Uterus (tissue), 4 donors: ENCODE results near the gene TRIM37. TPM values are rescaled to one million over a fixed set of nuclear protein-coding genes. Genes with fewer than 3 reads are reported as not detected.
A peak's percentile ranks its signal among the peaks of the same experiment; 100 is the strongest.

Experiments used
- DNase-seq, 2 donors: peaks; one replicate each; pipeline ENCODE4 v3.0.0-alpha.2; 2019 to 2020
- H3K27ac ChIP-seq, 2 donors: fragments of 200-600 bp; sonication (generic); 1 replicate in 1 of 2; 2 replicates in 1 of 2; pipeline ENCODE4 v1.5.1; 2016 to 2018
- H3K27me3 ChIP-seq, 2 donors: fragments of 200-600 bp; sonication (generic); one replicate each; pipeline ENCODE4 v1.5.1; 2018 to 2019; ENCODE audit warnings: control low read depth in 1 of 2
- H3K36me3 ChIP-seq, 2 donors: fragments of 200-600 bp; sonication (generic); one replicate each; pipeline ENCODE4 v1.5.1; 2019; ENCODE audit warnings: control low read depth in 1 of 2
- H3K4me1 ChIP-seq, 2 donors: fragments of 200-600 bp; sonication (generic); one replicate each; pipeline ENCODE4 v1.5.1; 2018 to 2019; ENCODE audit warnings: control low read depth in 1 of 2
- H3K4me3 ChIP-seq, 2 donors: fragments of 200-600 bp; sonication (generic); 1 replicate in 1 of 2; 2 replicates in 1 of 2; pipeline ENCODE4 v1.5.1; 2018 to 2019; ENCODE audit warnings: mild to moderate bottlenecking in 1 of 2
- H3K9me3 ChIP-seq, 2 donors: fragments of 200-600 bp; sonication (generic); one replicate each; pipeline ENCODE4 v1.5.1; 2019; ENCODE audit warnings: control low read depth in 1 of 2
- POLR2A ChIP-seq, 2 donors: fragments of 450-650 bp; IDR thresholded peaks; one replicate each; pipeline ENCODE4 v1.6.1; 2016; ENCODE audit warnings: antibody characterized with exemption in 2 of 2, mild to moderate bottlenecking in 1 of 2, moderate library complexity in 1 of 2
- intact Hi-C: fragments of 100-400 bp; cut with DNase I; formaldehyde crosslinking; loops from one replicate; pipeline ENCODE4 v1.15.1; 2023; ENCODE audit warnings: low total_unique reads
- total RNA-seq, 4 donors: library from RNA; depleted of rRNA in 3 of 4; stranded (reverse); fragments of >200 nt in 3 of 4; gene quantifications; one replicate each; pipeline versions ENCODE4 v1.1.0 to v1.2.4, GENCODE V29; 2014 to 2023
- TF ChIP-seq, protein P1 (sequence below), 4 experiments: fragments of 200-600 bp in 2 of 4; fragments of 450-650 bp in 2 of 4; sonication (generic) in 2 of 4; IDR thresholded peaks; one replicate each; pipeline ENCODE4 v1.5.1; 2016 to 2019; ENCODE audit warnings: antibody characterized with exemption in 4 of 4, mild to moderate bottlenecking in 2 of 4, moderate library complexity in 1 of 4
- donor health status: DM: yes; HTN: yes; CAD: no.

The TRIM37 gene, protein sequence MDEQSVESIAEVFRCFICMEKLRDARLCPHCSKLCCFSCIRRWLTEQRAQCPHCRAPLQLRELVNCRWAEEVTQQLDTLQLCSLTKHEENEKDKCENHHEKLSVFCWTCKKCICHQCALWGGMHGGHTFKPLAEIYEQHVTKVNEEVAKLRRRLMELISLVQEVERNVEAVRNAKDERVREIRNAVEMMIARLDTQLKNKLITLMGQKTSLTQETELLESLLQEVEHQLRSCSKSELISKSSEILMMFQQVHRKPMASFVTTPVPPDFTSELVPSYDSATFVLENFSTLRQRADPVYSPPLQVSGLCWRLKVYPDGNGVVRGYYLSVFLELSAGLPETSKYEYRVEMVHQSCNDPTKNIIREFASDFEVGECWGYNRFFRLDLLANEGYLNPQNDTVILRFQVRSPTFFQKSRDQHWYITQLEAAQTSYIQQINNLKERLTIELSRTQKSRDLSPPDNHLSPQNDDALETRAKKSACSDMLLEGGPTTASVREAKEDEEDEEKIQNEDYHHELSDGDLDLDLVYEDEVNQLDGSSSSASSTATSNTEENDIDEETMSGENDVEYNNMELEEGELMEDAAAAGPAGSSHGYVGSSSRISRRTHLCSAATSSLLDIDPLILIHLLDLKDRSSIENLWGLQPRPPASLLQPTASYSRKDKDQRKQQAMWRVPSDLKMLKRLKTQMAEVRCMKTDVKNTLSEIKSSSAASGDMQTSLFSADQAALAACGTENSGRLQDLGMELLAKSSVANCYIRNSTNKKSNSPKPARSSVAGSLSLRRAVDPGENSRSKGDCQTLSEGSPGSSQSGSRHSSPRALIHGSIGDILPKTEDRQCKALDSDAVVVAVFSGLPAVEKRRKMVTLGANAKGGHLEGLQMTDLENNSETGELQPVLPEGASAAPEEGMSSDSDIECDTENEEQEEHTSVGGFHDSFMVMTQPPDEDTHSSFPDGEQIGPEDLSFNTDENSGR
- 10 to 100 TPM in 3 of 4 donors, 1 to 10 TPM in 1; 5.0 to 38.9 (median 21.4) TPM for total RNA-seq

- Histone ChIP-seq H3K9me3 (no peaks in the 10 kb centered on the region), H3K27ac (peak within 1 kb of the TSS; percentile 82), H3K4me1 (no peaks in the 10 kb centered on the region), H3K36me3 (no peaks in the 10 kb centered on the region), H3K4me3 (peak within 1 kb of the TSS; percentile 79 to 83), H3K27me3 (no peaks in the 10 kb centered on the region)
- TF ChIP-seq, protein P1, sequence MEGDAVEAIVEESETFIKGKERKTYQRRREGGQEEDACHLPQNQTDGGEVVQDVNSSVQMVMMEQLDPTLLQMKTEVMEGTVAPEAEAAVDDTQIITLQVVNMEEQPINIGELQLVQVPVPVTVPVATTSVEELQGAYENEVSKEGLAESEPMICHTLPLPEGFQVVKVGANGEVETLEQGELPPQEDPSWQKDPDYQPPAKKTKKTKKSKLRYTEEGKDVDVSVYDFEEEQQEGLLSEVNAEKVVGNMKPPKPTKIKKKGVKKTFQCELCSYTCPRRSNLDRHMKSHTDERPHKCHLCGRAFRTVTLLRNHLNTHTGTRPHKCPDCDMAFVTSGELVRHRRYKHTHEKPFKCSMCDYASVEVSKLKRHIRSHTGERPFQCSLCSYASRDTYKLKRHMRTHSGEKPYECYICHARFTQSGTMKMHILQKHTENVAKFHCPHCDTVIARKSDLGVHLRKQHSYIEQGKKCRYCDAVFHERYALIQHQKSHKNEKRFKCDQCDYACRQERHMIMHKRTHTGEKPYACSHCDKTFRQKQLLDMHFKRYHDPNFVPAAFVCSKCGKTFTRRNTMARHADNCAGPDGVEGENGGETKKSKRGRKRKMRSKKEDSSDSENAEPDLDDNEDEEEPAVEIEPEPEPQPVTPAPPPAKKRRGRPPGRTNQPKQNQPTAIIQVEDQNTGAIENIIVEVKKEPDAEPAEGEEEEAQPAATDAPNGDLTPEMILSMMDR (IDR thresholded peaks at IDR 0.05): peak in 3 of 4 experiments; percentile 10 to 32 (median 28)
- peak; percentile 82 to 84 for TF ChIP-seq POLR2A (IDR thresholded peaks at IDR 0.05)
- intact Hi-C loops: no loop called here
- DNase-seq: peak; percentile 97 to 98
Measured at GRCh38 chr17:59106463-59107305, at the start of gene TRIM37. Gene TRIM37, minus strand, starts transcription at chr17:59106880. Its CDS starts 419 bp downstream, at chr17:59106461.

- peak within 1 kb of the TSS; percentile 84 to 86 for H3K27ac ChIP-seq
- no peaks in the 10 kb centered on the region for H3K36me3 ChIP-seq
- H3K4me3 ChIP-seq: peak within 1 kb of the TSS; percentile 56 to 65
- intact Hi-C loops: no loop called here
- peak in 1 of 2 donors; percentile 92 for DNase-seq
- H3K4me1 ChIP-seq: no peaks in the 10 kb centered on the region
- H3K27me3 ChIP-seq: no peaks in the 10 kb centered on the region
- TF ChIP-seq, protein P1 (IDR thresholded peaks at IDR 0.05): no peak
- no peak for TF ChIP-seq POLR2A (IDR thresholded peaks at IDR 0.05)
- no peaks in the 10 kb centered on the region for H3K9me3 ChIP-seq
Measured at GRCh38 chr17:59155439-59156177, 48.9 kb upstream of the TRIM37 start, which contains the start of gene PRR11. Gene PRR11, plus strand, starts transcription at chr17:59155746. Its CDS starts 14,007 bp downstream, at chr17:59169753.

DNA sequence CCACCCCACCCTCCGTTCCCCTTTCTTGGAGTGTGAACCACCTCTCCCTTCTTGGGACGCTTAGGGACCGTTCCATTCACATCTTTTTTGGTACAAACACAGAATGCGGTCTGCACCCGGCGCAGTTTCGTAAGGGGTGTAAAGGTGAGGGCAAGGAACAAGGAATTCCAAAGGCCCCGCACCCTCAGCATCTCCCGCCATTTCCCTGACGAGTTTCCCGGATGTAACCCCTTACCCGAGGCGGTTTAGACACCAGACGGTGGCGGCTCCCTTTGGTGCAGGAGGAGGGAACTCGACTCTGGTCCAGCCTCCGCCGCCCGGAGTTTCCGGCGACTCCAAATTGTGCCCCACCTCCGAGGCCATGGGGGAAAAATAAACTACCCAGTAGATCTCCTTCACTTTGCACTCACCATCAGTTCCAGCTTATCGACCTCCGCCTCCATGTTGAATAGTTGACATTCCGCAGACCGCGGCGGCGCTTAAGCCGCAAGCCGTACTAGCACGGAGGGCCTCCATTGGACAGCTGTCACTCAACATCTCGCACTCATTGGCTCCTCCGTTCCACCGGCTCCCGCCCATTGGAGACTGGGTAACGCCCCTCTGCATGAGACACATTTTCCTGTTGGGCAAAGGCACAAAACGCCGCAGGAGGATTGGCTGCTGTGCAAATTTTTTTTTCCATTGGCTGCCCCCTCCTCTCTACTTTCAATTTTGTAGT is 48.2 kb upstream of the TRIM37 start, which contains the start of gene SKA2:
TSS of gene SKA2 (minus strand) at position 466 of the 718 bp plus-strand sequence. CDS start at position 443, 23 bp downstream.
- Histone ChIP-seq H3K4me3 (peak within 1 kb of the TSS; percentile 56 to 65), H3K9me3 (no peaks in the 10 kb centered on the region), H3K27me3 (no peaks in the 10 kb centered on the region), H3K36me3 (no peaks in the 10 kb centered on the region), H3K27ac (peak within 1 kb of the TSS; percentile 84 to 86), H3K4me1 (no peaks in the 10 kb centered on the region)
- DNase-seq: peak; percentile 95 to 96
- intact Hi-C loops: no loop called here
- TF ChIP-seq, protein P1 (IDR thresholded peaks at IDR 0.05): peak in 1 of 4 experiments; percentile 19
- TF ChIP-seq POLR2A (IDR thresholded peaks at IDR 0.05): peak; percentile 16 to 22

DNA sequence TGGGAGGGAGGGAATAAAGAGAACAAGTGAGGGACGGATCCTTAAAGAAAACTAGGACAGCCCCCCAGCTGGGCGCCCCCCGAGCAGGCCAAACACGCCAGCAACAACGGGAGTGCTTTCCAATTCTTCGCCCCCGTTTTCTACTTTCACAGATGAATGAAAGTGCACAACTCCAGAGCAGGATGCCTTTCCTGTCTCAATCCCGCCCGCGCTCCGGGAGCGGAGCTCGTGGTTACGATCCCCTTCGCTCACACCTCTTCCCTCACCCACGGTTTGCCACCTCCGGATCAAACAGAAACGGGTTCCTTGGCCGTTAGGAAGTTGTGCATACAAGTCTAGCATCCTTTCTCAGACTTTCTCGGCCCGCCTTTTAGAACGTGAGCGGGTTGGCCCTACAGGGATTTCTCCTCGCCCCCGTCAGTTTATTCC is 47.6 kb upstream of the TRIM37 start:
- intact Hi-C loops: no loop called here
- Histone ChIP-seq H3K27ac (peak overlapping the region; percentile 84 to 86), H3K9me3 (no peaks in the 10 kb centered on the region), H3K27me3 (no peaks in the 10 kb centered on the region), H3K4me1 (no peaks in the 10 kb centered on the region), H3K36me3 (no peaks in the 10 kb centered on the region), H3K4me3 (peak overlapping the region; percentile 56 to 65)
- TF ChIP-seq POLR2A (IDR thresholded peaks at IDR 0.05): no peak
- TF ChIP-seq, protein P1 (IDR thresholded peaks at IDR 0.05): no peak
- peak; percentile 31 to 33 for DNase-seq
